BE2C (cell line): ENCODE data around the gene TMEM100.

ENCODE experiments used
- DNase-seq: peaks from one replicate; pipeline ENCODE4 v3.0.0-alpha.2; 2020
- H3K27me3 ChIP-seq: fragments of 250-450 bp; sonication (Bioruptor Pico); 2 replicates; pipeline ENCODE4 v1.5.1; 2020; ENCODE audit warnings: mild to moderate bottlenecking
- H3K36me3 ChIP-seq: fragments of 250-450 bp; sonication (Bioruptor Pico); 2 replicates; pipeline ENCODE4 v1.5.1; 2020; ENCODE audit warnings: mild to moderate bottlenecking
- H3K4me1 ChIP-seq: fragments of 250-450 bp; sonication (Bioruptor Pico); 2 replicates; pipeline ENCODE4 v1.5.1; 2020
- H3K4me3 ChIP-seq: 2 replicates; pipeline ENCODE4 v1.5.1; 2011; ENCODE audit warnings: low read depth, low read length
- H3K9me3 ChIP-seq: fragments of 250-450 bp; sonication (Bioruptor Pico); 2 replicates; pipeline ENCODE4 v1.5.1; 2020
- CTCF ChIP-seq: IDR thresholded peaks from 2 replicates; pipeline ENCODE4 v1.5.1; 2012; ENCODE audit warnings: mild to moderate bottlenecking, low read depth, low read length

Gene TMEM100

GRCh38 chr17:55727920-55728319, 5.3 kb upstream of the TMEM100 start:
- H3K9me3 ChIP-seq = no peaks in the 10 kb centered on the region
- no peak for DNase-seq
- no peaks in the 10 kb centered on the region for H3K27me3 ChIP-seq
- H3K4me3 ChIP-seq = no peak overlapping the region
- no peaks in the 10 kb centered on the region for H3K36me3 ChIP-seq
- TF ChIP-seq CTCF = no peak
- peaks cover 41% of the 10 kb centered on the region for H3K4me1 ChIP-seq

GRCh38 chr17:55727275-55727674, 4.6 kb upstream of the TMEM100 start:
- Histone ChIP-seq H3K36me3 (no peaks in the 10 kb centered on the region), H3K4me1 (peaks cover 35% of the 10 kb centered on the region), H3K9me3 (no peaks in the 10 kb centered on the region), H3K4me3 (no peak overlapping the region), H3K27me3 (no peaks in the 10 kb centered on the region)
- DNase-seq = no peak
- TF ChIP-seq CTCF = no peak

- H3K4me3 ChIP-seq = peak overlapping the region; percentile 26
- no peak for TF ChIP-seq CTCF
- no peaks in the 10 kb centered on the region for H3K9me3 ChIP-seq
- no peaks in the 10 kb centered on the region for H3K27me3 ChIP-seq
- peaks cover 32% of the 10 kb centered on the region for H3K4me1 ChIP-seq
- no peaks in the 10 kb centered on the region for H3K36me3 ChIP-seq
- peak; percentile 80 for DNase-seq
These were observed 3.8 kb upstream of the TMEM100 start for GRCh38 chr17:55726440-55726839.

GRCh38 chr17:55723488-55723848, 804 bp upstream of the TMEM100 start:
- TF ChIP-seq CTCF = no peak
- Histone ChIP-seq H3K36me3 (no peaks in the 10 kb centered on the region), H3K4me3 (peak overlapping the region; percentile 64), H3K9me3 (no peaks in the 10 kb centered on the region), H3K27me3 (no peaks in the 10 kb centered on the region), H3K4me1 (peaks cover 41% of the 10 kb centered on the region)
- no peak for DNase-seq

- Histone ChIP-seq H3K4me1 (peaks cover 38% of the 10 kb centered on the region), H3K27me3 (no peaks in the 10 kb centered on the region), H3K4me3 (peak overlapping the region; percentile 64), H3K9me3 (no peaks in the 10 kb centered on the region), H3K36me3 (no peaks in the 10 kb centered on the region)
- no peak for DNase-seq
- TF ChIP-seq CTCF = no peak
These were observed 488 bp downstream of the TMEM100 start for GRCh38 chr17:55722016-55722736.

GRCh38 chr17:55720919-55721836, 1.5 kb downstream of the TMEM100 start:
- DNase-seq = no peak
- peak overlapping the region; percentile 64 for H3K4me3 ChIP-seq
- TF ChIP-seq CTCF = no peak
- no peaks in the 10 kb centered on the region for H3K27me3 ChIP-seq
- peaks cover 32% of the 10 kb centered on the region for H3K4me1 ChIP-seq
- H3K36me3 ChIP-seq = no peaks in the 10 kb centered on the region
- H3K9me3 ChIP-seq = no peaks in the 10 kb centered on the region
